ENCODE measurements around the gene ADGRG1.

DNA sequence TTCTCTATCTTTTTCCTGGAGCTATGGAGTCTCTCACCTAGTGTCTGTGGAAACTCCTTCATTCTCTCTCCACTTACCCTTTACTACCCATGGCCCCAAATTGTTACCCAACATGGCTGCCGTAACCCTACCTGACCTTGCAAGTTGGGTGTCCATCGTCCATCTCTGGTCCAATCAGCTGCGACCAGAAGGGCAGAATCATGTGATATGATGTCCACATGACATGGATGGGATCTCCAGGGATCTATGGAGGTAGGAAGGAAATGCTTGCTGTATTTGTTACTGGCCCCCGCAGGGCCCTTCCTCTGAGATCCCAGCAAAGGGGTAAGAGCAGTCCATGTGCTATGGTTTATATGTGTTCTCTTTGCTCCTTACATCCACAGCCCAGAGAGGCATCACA, 58.1 kb downstream of the ADGRG1 start:
- TF ChIP-seq, protein P1, sequence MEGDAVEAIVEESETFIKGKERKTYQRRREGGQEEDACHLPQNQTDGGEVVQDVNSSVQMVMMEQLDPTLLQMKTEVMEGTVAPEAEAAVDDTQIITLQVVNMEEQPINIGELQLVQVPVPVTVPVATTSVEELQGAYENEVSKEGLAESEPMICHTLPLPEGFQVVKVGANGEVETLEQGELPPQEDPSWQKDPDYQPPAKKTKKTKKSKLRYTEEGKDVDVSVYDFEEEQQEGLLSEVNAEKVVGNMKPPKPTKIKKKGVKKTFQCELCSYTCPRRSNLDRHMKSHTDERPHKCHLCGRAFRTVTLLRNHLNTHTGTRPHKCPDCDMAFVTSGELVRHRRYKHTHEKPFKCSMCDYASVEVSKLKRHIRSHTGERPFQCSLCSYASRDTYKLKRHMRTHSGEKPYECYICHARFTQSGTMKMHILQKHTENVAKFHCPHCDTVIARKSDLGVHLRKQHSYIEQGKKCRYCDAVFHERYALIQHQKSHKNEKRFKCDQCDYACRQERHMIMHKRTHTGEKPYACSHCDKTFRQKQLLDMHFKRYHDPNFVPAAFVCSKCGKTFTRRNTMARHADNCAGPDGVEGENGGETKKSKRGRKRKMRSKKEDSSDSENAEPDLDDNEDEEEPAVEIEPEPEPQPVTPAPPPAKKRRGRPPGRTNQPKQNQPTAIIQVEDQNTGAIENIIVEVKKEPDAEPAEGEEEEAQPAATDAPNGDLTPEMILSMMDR (IDR thresholded peaks at IDR 0.05) = no peak
- TF ChIP-seq POLR2A (IDR thresholded peaks at IDR 0.05) = no peak
